Fibroblast of skin of left biceps (primary cell): ENCODE results near the gene RAB3IL1.
"Not testable (repeated sequence)": the region's sequence is repeated elsewhere in the genome, so short reads cannot be mapped to it uniquely, and the experiment has no call there.

Experiments
- DNase-seq, 2 experiments: peaks; one replicate each; pipeline ENCODE4 v3.0.0-alpha.2; 2013; ENCODE audit warnings: low read depth in 2 of 2

RAB3IL1 gene

GRCh38 chr11:61885784-61886580 lies 31.4 kb downstream of the RAB3IL1 start:
- no peak for DNase-seq

GRCh38 chr11:61885166-61885778 lies 32.1 kb downstream of the RAB3IL1 start:
- no peak for DNase-seq

GRCh38 chr11:61883947-61884346 lies 33.4 kb downstream of the RAB3IL1 start:
- DNase-seq: no peak

- DNase-seq: no peak
Observed at GRCh38 chr11:61883327-61883726, 34.0 kb downstream of the RAB3IL1 start.

GRCh38 chr11:61882879-61883278 lies 34.5 kb downstream of the RAB3IL1 start:
- no peak for DNase-seq

- not testable (repeated sequence) for DNase-seq
Observed at GRCh38 chr11:61882267-61882666, 35.1 kb downstream of the RAB3IL1 start.

- DNase-seq: no peak
Observed at GRCh38 chr11:61881397-61881796, 36.0 kb downstream of the RAB3IL1 start.

- no peak for DNase-seq
Observed at GRCh38 chr11:61880454-61880853, 36.9 kb downstream of the RAB3IL1 start.

GRCh38 chr11:61880031-61880430 lies 37.3 kb downstream of the RAB3IL1 start:
- DNase-seq: no peak

- DNase-seq: no peak
Observed at GRCh38 chr11:61879152-61879551, 38.2 kb downstream of the RAB3IL1 start.

GRCh38 chr11:61875698-61876097 lies 41.7 kb downstream of the RAB3IL1 start:
- no peak for DNase-seq

- DNase-seq: no peak
Observed at GRCh38 chr11:61874853-61875252, 42.5 kb downstream of the RAB3IL1 start.

GRCh38 chr11:61874377-61874809 lies 43.0 kb downstream of the RAB3IL1 start:
- no peak for DNase-seq

GRCh38 chr11:61873588-61874376 lies 43.6 kb downstream of the RAB3IL1 start:
- DNase-seq: no peak

- no peak for DNase-seq
Observed at GRCh38 chr11:61872935-61873565, 44.3 kb downstream of the RAB3IL1 start.

GRCh38 chr11:61871158-61871597 lies 46.2 kb downstream of the RAB3IL1 start:
- DNase-seq: peak; percentile 19 to 30

GRCh38 chr11:61870541-61871031 lies 46.8 kb downstream of the RAB3IL1 start:
- DNase-seq: peak in 1 of 2 experiments; percentile 6

GRCh38 chr11:61869708-61870451 lies 47.5 kb downstream of the RAB3IL1 start:
- no peak for DNase-seq

- no peak for DNase-seq
Observed at GRCh38 chr11:61869429-61869707, 48.0 kb downstream of the RAB3IL1 start.

- DNase-seq: no peak
Observed at GRCh38 chr11:61868571-61869428, 48.6 kb downstream of the RAB3IL1 start.
